GM21528 (cell line): ENCODE results near the gene TMEM168.

Source experiments
- ATAC-seq: cut with Tn5 transposase; IDR thresholded peaks from one replicate; pipeline ENCODE4 v1.9.1; 2021; ENCODE audit warnings: mild to moderate bottlenecking, moderate library complexity; ENCODE audit not compliant: unreplicated experiment, low FRiP score

The TMEM168 gene

GRCh38 chr7:112726076-112726475 lies 64.1 kb downstream of the TMEM168 start:
- no peak for ATAC-seq

DNA sequence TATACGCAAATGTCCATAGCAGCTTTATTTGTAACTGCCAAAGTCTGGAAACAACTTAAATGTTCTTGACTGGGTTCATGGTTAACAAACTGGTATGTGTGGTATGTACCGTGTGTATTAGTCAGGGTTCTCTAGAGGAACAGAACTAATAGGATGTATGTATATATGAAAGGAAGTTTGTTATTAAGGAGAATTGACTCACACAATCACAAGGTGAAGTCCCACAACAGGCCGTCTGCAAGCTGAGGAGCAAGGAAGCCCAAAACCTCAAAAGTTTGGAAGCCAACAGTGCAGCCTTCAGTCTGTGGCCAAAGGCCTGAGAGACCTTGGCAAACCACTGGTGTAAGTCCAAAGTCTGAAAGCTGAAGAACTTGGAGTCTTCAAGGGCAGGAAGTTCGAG lies 66.8 kb downstream of the TMEM168 start:
- no peak for ATAC-seq

DNA sequence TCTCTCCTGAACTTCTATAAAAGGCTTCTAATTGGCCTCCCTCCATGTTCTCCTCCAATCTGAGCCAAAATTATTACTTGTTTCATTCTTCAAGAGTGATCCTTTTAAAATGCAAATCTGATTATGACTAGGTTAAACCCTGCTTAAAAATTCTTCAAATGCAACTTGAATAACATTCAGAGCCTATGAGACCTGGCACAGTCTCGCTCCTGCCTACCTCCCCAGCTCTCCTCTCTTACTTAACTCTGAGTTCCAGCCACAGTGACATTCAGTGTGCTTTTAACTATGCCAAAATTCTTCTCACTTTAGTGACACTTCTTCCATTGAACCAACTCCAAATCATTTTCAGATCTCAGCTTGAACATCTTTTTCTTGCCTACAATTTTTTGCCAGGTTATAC lies 68.8 kb downstream of the TMEM168 start:
- ATAC-seq: no peak

DNA sequence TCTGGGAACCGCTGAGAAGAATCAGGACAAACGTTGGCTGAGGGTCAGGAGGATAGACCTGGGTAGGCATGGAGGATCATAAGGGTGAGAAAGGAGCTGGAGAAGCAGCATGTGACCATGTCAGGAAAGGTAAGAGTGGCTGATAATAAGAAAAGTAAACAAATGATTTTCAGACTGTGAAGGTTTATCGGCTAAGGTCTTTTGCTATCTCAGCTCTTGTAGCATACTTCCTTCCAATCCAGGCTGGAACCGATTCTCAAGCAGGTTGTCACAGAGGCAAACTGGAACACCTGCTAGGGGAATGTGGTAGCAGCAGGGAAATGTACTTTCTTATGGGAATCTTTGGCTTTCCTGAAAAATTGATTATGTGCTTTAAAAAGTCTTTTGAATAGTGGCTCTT lies 74.7 kb downstream of the TMEM168 start:
- ATAC-seq: no peak

DNA sequence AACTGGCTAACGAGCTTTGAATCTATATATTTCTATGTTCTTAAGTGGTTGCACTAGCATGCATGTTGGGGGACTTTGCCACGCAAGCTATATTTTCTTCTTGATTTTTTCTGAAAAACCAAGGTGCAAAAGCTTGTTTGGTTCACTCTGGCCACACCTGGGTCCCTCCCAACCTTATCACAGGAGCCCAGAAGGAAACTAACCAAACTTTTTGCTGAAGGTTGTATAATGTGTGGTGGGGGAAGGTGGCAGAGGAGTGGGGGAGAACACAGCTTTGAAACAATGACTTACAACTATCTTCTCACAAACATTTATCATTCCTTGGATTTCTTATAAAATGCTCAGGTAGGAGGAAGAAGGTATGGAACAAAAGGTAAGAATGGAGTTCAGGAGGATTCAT lies 75.3 kb downstream of the TMEM168 start:
- ATAC-seq: no peak
